Astrocyte (in vitro differentiated cells and primary cell): ENCODE data around the gene AGAP6.
"Not testable (repeated sequence)": the region's sequence is repeated elsewhere in the genome, so short reads cannot be mapped to it uniquely, and the experiment has no call there.

ENCODE experiments used
- EZH2 ChIP-seq: IDR thresholded peaks from 2 replicates; pipeline ENCODE4 v1.6.1; 2012; ENCODE audit warnings: mild to moderate bottlenecking, low read length, inconsistent platforms; ENCODE audit not compliant: insufficient read depth
- TF ChIP-seq, protein P1 (sequence below): IDR thresholded peaks from 2 replicates; pipeline ENCODE4 v1.5.1; 2011; ENCODE audit warnings: low read depth, mild to moderate bottlenecking, inconsistent platforms, low read length, moderate library complexity; ENCODE audit not compliant: insufficient read depth

DNA sequence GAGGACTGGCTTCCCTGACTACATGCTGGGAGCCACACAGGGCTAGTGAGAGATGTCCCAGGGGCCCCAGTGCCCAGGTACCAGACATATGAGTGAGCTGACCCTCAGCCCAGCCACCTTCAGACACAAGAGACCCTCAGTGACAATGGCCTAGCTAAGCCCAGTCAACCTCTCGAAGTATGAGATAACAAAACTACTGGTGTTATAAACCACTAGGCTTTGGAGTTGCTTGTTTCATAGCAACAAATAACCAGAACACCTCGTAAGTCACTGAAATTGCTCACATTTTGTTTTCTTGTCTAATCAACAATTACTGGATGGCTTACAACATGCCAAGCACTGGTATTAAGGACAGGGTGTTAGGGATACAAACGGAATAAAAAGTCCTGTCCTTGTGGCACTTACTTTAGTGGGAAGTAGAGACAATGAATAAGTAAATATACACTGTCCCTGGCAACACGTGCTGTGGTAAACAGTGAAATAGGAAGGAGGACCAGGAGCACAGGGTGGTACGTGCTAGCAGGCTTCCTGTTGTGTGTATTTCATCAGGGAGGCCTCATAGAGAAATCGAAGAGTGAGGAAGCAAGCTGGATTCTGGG, 64.7 kb downstream of the AGAP6 start:
- TF ChIP-seq, protein P1, sequence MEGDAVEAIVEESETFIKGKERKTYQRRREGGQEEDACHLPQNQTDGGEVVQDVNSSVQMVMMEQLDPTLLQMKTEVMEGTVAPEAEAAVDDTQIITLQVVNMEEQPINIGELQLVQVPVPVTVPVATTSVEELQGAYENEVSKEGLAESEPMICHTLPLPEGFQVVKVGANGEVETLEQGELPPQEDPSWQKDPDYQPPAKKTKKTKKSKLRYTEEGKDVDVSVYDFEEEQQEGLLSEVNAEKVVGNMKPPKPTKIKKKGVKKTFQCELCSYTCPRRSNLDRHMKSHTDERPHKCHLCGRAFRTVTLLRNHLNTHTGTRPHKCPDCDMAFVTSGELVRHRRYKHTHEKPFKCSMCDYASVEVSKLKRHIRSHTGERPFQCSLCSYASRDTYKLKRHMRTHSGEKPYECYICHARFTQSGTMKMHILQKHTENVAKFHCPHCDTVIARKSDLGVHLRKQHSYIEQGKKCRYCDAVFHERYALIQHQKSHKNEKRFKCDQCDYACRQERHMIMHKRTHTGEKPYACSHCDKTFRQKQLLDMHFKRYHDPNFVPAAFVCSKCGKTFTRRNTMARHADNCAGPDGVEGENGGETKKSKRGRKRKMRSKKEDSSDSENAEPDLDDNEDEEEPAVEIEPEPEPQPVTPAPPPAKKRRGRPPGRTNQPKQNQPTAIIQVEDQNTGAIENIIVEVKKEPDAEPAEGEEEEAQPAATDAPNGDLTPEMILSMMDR = not testable (repeated sequence)
- TF ChIP-seq EZH2 = not testable (repeated sequence)
